ENCODE results near the gene AUTS2.

DNA sequence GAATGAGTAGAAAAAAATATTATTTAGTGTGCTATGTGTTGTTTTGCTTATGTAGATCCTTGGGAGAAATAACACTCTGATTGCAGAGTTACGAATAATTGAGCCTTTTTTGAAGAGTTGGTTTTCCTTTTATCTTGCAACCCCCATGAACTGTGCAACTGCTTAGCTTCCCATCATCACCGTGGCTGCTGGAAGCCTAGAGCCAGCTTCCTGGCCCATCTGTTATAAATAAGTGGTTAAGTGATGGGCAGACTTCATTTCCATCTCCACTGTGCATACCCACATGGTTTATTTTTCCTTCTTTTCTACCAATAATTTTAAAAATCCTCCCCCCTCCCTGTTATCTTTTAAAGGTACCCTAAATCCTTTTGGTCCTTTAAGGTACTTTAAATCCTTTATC is 978.8 kb downstream of the AUTS2 start:
- TF ChIP-seq ZNF350 (tag by site-specific recombination; IDR thresholded peaks at IDR 0.05) = no peak
- no peak for TF ChIP-seq ZNF266 (tag by site-specific recombination; IDR thresholded peaks at IDR 0.05; ENCODE audit: low read depth)
- TF ChIP-seq CTCF (tag by site-specific recombination; IDR thresholded peaks at IDR 0.05) = no peak
- no peak for TF ChIP-seq ZNF580 (tag by site-specific recombination; IDR thresholded peaks at IDR 0.05)
- TF ChIP-seq KLF16 (tag by site-specific recombination; IDR thresholded peaks at IDR 0.05) = no peak
- TF ChIP-seq ZBTB8A (tag by site-specific recombination; IDR thresholded peaks at IDR 0.05) = no peak
- no peak for TF ChIP-seq PRDM1 (tag by site-specific recombination; IDR thresholded peaks at IDR 0.05)
- no peak for TF ChIP-seq ZNF24 (tag by site-specific recombination; IDR thresholded peaks at IDR 0.05)
- no peak for TF ChIP-seq ZBTB20 (tag by site-specific recombination; IDR thresholded peaks at IDR 0.05)
